Measurements from ENCODE around the gene TRPM6.
"Not testable (repeated sequence)": the region's sequence is repeated elsewhere in the genome, so short reads cannot be mapped to it uniquely, and the experiment has no call there.

Gene TRPM6

DNA sequence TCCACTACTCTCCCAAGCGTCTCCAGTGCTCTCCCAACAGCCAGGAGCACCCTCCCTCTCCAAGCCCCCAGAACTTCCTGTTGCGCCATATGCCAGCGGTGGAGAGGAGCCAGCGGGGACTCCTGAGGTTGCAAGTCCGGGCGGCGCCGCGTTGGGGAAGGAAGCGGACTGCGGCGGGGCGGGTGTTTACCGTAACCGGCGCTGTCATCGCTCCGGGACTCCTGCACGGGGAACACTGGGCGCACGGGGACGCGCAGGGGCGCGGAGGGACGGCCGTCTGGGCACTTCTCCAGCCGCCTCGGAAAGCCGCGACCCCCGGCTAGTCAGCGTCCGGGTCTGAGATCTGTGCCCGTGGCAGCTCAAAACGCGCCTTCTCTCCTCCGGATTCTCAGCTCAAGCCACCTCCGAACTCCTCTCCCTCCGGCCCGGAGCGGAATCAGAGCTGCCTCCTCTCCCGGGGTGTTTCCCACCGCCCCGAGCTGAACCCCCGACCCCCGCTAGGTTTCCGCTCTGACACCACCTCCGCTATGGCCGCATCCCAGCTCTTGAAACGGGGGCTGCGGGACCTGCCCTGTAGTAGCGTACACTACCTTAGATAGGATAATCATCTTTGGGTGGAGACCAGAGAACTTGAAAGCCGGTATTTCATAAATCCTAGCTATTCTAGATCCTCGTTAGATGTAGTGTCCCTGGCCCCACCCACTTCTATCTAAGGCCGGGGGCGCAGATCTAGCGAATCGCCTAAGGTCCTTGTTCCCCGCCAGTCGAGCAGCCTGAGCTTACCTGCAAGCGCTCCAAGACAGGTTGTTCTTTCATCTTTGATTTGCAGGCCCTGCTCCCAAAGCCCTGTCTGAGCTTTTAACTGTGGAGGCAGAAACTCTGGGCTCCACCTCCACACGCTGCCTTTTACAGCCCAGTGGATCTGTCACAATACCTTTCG, at the start of gene TRPM6:
Gene TRPM6 (minus strand): TSS at position 881 of the 940 bp plus-strand sequence. CDS start 65 bp downstream, at position 816.
- peak in 1 of 2 donors; percentile 1 for DNase-seq (ENCODE audit: low read depth in 2 of 2)

DNA sequence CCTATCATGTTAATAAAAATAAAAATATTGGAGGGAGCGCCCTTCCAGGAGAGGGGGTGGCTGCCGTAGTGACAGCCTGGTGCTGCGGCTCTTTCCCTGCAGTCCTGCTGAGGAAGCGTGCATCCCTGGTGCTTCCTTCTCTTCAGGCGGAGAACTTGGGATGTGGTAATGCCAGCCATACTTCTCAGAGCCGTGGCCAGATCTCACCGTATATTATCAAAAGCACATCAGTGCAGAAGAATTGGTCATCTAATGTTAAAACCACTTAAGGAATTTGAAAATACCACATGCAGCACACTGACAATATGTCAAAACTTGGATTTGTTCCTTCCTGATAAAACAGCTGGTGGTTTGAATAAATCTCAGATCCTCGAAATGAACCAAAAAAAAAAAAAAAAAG, 47.3 kb upstream of the TRPM6 start:
- no peak for DNase-seq (ENCODE audit: low read depth in 2 of 2)

GRCh38 chr9:74921737-74922136, 34.0 kb upstream of the TRPM6 start:
- no peak for DNase-seq (ENCODE audit: low read depth in 2 of 2)

DNA sequence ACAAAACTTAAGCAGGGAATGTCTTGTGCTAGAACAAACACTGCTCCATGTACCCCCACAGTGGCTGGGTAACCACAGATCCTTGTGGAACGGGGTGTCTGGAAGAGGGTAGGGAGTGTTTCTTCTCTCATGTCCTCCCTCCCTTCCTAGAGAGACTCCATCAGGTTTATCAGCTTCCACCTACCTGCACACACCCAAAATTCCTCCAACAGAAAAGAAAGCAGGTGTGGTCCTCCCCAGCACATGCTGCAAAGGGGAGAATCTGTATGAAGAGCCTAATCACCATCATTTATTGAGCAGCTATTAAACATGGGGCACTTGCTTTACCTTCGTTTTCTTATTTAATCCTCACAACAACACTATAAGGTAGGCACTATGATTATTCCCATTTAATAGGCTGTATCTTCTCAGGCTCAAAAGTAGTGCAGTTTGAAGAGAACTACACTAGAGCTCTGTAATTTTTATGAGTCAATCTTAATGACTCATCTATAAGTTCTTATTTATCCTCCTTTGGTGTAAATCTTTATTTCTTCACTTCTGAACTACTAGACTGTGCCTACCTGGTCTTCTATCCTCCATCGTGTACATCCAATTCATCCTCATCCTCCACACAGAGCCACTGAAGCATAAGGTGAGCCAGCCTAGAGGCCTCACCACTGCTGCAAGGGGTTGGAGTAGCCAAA, 33.4 kb upstream of the TRPM6 start:
- no peak for DNase-seq (ENCODE audit: low read depth in 2 of 2)

GRCh38 chr9:74910036-74910435, 22.3 kb upstream of the TRPM6 start:
- DNase-seq (ENCODE audit: low read depth in 2 of 2) = no peak

DNA sequence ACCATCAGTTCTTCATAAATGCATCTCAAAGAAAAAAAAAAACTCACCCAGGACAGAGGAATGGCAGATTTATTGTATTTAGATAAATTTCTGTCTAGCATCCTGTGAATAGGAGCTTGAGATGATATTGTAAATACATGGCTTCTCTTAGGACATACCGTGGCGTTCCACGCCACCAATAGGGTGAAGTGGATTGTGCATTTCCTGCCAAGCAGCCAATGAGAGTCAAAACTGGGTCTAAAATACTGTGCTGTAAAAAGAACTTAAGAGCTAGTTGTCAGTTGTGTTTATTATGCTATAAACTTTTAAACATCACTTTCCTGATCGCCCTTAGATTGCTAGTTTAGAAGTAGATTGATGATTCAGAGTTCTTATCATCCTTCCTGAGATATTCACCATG, 20.9 kb upstream of the TRPM6 start:
- no peak for DNase-seq (ENCODE audit: low read depth in 2 of 2)

DNA sequence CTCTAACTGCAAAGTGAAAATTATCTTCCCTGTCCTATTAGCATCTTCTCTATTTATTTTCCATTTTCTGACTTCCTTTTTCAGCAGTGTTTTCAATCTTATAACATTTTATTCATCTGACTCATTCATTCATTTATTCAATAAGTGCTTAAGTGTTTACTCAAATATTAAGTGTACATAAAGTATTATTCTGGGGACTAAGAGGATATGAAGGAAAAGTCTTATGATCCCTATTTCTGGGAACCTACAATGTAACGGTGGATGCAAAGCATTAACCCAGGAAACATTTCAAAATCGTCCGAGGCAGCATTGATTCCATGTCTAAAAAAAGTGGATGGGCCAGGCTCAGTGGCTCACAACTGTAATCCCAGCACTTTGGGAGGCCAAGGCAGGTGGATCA, 19.4 kb upstream of the TRPM6 start:
- DNase-seq (ENCODE audit: low read depth in 2 of 2) = no peak

GRCh38 chr9:74901001-74901400, 13.3 kb upstream of the TRPM6 start:
- no peak for DNase-seq (ENCODE audit: low read depth in 2 of 2)

- not testable (repeated sequence) for DNase-seq (ENCODE audit: low read depth in 2 of 2)
These were observed 728 bp upstream of the TRPM6 start for GRCh38 chr9:74888449-74888848.

DNA sequence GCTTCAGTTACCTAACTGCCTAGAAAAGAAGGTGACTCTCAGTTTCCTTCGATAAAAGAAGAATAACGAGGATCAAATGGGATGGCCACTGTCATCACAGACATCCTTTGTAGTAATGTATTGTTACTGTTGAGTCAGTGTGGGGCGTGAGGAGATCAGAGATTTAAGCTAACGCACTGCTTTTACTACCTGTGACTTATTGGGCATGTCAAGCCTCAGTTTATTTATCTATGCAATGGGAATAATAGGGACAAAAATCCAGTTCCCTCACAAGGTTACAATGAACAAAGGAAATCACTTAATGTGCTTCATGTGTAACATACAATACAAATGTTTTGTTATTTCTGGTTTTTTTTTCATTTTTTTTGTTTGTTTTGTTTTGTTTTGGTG, 255 bp upstream of the TRPM6 start:
- no peak for DNase-seq (ENCODE audit: low read depth in 2 of 2)

DNA sequence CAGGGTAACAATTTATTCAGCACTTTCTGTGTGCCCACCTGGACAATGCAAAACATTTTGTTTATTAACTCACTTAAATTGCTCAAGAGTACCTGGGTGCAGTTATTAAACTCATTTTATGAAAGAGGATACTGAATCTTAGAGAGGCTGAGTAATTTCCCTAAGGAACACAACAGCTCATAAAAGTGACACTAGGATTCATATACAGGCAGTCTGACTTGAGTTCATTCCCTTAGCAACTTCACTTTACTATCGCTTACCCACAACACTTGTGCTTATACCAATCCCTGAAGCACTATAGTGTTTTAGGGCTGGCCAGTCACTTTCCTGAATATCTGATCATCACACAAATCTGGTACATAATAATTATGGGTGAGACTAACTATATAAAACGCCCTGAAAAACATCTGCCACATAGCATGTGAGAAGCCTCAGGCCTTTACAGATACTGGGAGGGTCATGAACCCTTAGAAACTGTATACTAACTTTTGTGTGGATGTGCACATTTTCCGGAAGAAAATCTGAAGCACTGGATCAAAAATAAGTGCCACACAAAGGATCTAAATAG, 11.3 kb downstream of the TRPM6 start:
- DNase-seq (ENCODE audit: low read depth in 2 of 2) = no peak

DNA sequence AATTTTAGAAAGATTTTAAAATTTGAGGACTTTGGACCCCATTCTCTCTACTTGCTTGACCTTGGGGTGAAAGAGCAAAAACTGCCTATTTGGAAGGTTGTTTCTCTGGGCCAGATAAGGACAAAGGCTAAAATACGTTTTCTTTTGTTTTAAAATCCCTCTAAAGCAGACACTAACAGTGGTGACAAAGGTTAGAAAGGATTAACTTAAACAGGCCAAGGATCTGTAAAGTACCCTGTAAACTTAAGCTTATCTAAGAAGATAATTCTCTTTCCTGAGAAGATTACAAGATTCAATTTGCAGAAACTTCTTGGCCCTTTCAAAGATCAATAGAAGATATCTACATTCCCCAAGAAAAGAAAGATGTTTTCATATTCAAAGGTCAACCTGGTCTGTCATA, 12.1 kb downstream of the TRPM6 start:
- no peak for DNase-seq (ENCODE audit: low read depth in 2 of 2)

DNA sequence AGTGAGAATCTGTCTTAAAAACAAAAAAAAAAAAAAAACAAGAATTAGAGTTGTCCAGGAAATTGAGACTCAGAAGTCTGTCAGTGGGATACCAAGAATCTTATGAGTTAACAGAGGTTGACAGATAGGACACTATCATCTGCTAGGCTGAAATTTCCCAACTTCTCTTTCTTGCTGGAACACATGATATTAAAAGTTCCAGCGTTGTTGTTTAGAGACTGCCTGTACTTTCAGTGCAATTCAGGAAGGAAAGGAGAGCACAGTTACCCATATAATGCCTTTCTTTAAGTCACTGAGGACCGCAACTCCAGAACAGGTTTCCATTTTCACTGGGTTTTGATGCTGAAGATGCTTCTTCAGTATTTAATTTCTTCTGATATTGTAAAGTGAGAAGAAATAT, 13.5 kb downstream of the TRPM6 start:
- DNase-seq (ENCODE audit: low read depth in 2 of 2) = no peak

- DNase-seq (ENCODE audit: low read depth in 2 of 2) = no peak
These were observed 15.0 kb downstream of the TRPM6 start for GRCh38 chr9:74872619-74873233.

- DNase-seq (ENCODE audit: low read depth in 2 of 2) = no peak
These were observed 20.2 kb downstream of the TRPM6 start for GRCh38 chr9:74867483-74867882.

GRCh38 chr9:74865177-74865576, 22.5 kb downstream of the TRPM6 start:
- DNase-seq (ENCODE audit: low read depth in 2 of 2) = no peak

DNA sequence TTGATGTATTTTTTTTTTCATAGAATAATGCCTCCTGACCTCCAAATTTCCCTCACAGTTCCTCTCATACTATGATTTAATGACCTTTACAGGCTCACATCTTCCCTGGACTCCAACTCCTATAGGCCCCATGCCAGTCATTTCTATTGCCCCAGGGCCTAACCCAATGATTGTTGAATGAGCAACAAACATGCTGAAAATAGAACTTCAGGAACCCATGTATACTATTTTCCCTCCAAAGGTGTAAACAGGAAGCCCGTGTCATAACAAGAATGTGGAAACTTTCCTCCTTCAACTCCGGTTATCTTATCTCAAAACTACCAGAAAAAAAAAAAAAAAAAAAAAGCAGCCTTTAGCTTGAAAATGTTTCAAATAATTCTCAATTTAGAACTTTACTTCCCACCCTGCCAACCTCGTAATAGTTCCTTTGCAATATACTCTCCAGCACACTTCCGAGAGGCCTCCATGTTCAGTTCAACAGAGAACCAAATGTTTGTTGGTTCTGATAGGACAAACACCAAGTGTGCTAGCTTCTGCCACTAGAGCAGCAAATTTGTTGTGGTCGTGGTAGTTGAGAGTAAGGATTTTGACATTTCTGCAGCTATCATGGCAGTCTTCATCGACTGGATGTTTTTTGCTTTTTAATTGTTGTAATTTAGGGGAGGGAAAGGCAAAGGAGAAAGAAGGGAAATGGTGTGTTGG, 25.8 kb downstream of the TRPM6 start:
- no peak for DNase-seq (ENCODE audit: low read depth in 2 of 2)

DNA sequence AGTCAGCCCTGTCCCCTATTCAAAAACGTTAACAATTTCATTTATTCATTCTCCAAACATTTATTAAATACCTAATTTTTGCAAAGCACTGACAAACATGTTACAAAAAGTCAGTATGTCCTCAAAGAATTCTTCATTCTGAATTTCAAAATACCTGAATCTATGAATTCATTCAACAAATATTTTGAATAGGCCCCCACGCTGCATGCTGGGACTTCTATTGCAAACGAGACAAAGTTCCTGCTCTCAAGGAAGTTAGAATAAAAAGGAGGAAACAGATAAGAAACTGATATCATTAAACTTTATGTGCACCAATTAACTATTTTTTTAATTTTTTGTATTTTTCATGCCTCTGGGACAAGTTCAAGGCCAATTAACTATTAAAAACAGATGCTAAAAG, 26.6 kb downstream of the TRPM6 start:
- DNase-seq (ENCODE audit: low read depth in 2 of 2) = no peak

DNA sequence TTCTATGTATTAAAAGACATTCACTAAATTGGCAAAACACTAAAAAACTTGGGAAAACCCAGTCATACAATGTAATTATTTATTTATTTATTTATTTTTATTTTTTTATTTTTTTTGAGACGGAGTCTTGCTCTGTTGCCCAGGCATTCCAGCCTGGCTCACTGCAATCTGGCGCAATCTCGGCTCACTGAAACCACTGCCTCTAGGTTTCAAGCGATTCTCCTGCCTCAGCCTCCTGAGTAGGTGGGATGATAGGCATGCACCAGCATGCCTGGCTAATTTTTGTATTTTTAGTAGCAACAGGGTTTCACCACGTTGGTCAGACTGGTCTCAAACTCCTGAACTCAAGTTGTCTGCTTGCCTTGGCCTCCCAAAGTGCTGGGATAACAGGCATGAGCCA, 27.5 kb downstream of the TRPM6 start:
- DNase-seq (ENCODE audit: low read depth in 2 of 2) = not testable (repeated sequence)

DNA sequence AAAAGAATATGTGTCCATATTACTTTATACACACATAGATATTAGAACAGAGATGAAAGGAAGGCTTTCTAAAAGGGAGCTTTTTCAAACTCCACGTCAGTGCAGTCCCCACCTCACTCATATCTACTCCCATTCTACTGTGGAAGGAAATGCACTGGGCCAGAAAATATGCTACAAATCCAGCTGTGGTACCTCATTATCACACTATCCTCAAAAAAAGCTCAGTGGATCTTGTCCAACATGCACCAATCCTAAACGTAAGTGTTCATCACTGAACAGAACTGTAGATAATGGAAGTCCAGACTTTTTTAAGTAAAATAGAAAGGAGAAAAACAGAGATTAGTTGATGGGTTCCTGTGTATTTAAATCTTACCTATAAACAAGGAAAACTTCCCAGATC, 27.9 kb downstream of the TRPM6 start:
- DNase-seq (ENCODE audit: low read depth in 2 of 2) = no peak

DNA sequence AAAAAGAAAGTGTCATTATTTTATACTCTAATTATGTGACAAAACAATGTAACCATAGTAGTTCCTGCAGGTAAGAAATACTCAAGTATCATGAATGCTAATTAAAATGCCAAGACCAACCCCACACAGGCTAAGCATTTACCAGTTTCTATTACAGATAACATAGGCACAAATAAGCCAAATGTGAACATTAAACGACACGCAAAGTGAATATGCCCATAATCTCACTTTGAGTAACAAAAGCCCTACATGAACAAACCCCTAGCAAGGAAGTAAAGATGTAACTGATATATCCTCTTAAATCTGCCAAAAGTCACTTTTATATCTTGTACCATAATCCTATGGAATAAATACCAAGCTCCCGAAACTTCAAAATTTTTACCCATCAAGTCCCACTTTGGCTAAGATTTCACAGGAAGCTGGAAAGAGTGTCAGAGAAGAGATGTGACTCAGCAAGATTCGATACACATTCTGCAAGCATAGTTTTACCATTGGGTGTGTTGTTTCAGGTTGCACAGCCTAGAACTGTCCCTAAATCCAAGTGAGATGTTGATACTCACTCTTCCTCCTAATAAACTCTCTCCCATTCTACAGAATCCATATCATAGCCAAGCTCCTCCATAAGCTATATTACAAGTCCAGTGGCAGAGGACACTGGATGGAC, 28.8 kb downstream of the TRPM6 start:
- DNase-seq (ENCODE audit: low read depth in 2 of 2) = no peak
